GM10248 (cell line): ENCODE results near the gene TAP2.
"Not testable (repeated sequence)": the region's sequence is repeated elsewhere in the genome, so short reads cannot be mapped to it uniquely, and the experiment has no call there.

Experiments used
- CTCF ChIA-PET: fragments of 300-600 bp; sonication (Branson Sonifier 250); formaldehyde crosslinking; extraction: SDS; loops from one replicate; lab custom pipeline; 2021; ENCODE audit warnings: antibody characterized with exemption; lab: Yijun Ruan, JAX
- POLR2A ChIA-PET: fragments of 350-650 bp; sonication (Branson Sonifier 250); formaldehyde crosslinking; extraction: SDS; loops from one replicate; lab custom pipeline; 2020; ENCODE audit warnings: antibody characterized with exemption; lab: Yijun Ruan, JAX
- DNase-seq: peaks from one replicate; pipeline ENCODE4 v3.0.0; 2012; ENCODE audit errors: extremely low spot score
- TF ChIP-seq, protein P1 (sequence below): IDR thresholded peaks from 2 replicates; pipeline ENCODE4 v1.5.1; 2012; ENCODE audit warnings: mild to moderate bottlenecking, low read depth; ENCODE audit errors: extremely low read depth, missing control alignments, control extremely low read depth

TAP2 gene

DNA sequence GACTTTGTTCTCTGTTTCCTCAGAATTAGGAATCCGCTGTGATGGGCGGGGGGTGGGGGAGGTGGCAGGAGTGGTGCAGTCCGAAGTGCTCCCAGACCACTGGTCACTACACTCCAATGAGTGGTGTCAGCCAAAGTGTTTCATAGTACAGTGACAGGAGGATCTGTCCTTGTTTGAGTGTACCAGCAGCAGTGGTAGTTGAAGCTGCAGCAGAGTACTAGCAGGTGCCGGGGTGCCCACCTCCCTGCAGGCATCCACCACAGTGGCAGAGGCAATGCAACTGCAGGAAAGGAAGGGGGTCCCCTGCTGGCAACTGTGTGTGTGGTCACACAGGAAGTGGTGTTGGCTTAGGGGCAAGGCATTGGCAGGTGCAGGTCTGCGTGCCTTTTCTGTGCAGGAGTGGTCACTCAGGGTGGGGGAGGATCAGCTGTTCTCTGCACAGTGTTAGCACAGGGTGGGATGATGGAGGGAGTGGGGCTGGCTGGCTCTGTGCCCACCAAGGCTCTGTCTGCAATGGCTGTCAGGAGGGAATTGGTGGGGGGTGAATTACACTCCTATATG, 31.4 kb downstream of the TAP2 start:
- POLR2A ChIA-PET, result no interaction called here
- DNase-seq, result no peak
- CTCF ChIA-PET, result interaction anchor here (1.0 to 2.4 kb wide), 3 partner anchors 21 to 61 kb away, joined by 3 to 6 read pairs (median 6); partner anchors contain the start of gene TAP2
- TF ChIP-seq, protein P1, sequence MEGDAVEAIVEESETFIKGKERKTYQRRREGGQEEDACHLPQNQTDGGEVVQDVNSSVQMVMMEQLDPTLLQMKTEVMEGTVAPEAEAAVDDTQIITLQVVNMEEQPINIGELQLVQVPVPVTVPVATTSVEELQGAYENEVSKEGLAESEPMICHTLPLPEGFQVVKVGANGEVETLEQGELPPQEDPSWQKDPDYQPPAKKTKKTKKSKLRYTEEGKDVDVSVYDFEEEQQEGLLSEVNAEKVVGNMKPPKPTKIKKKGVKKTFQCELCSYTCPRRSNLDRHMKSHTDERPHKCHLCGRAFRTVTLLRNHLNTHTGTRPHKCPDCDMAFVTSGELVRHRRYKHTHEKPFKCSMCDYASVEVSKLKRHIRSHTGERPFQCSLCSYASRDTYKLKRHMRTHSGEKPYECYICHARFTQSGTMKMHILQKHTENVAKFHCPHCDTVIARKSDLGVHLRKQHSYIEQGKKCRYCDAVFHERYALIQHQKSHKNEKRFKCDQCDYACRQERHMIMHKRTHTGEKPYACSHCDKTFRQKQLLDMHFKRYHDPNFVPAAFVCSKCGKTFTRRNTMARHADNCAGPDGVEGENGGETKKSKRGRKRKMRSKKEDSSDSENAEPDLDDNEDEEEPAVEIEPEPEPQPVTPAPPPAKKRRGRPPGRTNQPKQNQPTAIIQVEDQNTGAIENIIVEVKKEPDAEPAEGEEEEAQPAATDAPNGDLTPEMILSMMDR, result no peak

DNA sequence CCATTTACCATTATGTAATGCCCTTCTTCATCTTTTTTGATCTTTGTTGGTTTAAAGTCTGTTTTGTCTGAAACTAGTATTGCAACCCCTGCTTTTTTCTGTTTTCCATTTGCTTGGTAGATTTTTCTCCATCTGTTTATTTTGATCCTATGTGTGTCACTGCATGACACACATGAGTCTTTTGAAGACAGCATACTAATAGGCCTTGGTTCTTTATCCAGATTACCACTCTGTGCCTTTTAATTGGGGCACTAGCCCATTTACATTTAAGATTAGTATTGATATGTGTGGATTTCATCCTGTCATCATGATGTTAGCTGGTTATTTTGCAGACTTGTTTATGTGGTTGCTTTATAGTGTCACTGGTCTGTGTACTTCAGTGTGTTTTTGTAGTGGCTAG, 33.1 kb downstream of the TAP2 start:
- CTCF ChIA-PET, result interaction anchor here (1.2 to 2.0 kb wide), 3 partner anchors 8 to 391 kb away, joined by 3 to 9 read pairs (median 5); no protein-coding TSS in a partner anchor

DNA sequence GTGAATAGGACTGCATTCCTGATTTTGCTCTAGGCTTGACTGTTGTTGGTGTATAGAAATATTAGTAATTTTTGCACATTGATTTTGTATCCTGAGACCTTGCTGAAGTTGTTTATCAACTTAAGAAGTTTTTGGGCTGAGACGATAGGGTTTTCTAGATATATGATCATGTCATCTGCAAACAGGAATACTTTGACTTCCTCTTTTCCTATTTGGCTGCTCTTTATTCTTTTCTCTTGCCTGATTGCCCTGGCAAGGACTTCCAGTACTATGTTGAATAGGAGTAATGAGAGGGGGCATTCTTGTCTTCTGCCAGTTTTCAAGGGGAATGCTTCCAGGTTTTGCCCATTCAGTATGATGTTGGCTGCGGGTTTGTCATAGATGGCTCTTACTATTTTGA, 35.1 kb downstream of the TAP2 start:
- CTCF ChIA-PET, result interaction anchor here (1.0 to 1.1 kb wide), 3 partner anchors 10 to 390 kb away, joined by 3 to 5 read pairs (median 3); no protein-coding TSS in a partner anchor
- POLR2A ChIA-PET, result no interaction called here
- DNase-seq, result no peak

More for the DNA sequence above, 33.1 kb downstream of the TAP2 start:
- POLR2A ChIA-PET, DNase-seq: not testable (repeated sequence)

DNA sequence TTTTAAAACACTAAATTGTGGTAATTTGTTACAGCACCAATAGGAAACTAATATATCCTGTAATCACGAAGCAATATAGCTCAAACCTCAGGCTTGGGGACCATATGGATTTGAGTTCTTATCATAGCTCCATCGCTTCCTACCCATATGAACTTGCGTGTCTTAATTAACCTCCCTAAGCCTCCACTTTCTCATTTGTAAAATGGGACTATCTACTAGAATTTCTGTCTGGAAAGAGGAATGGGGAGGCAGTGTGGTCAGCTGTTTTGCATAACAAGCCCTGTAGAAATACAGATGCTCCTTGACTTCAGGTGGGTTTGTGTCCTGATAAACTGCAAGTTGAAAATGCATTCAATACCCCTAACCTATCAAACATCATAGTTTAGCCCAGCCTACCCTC, 38.8 kb downstream of the TAP2 start:
- no peak for DNase-seq
- TF ChIP-seq, protein P1, result no peak
- ChIA-PET POLR2A (interaction anchor here (0.6 kb wide), 1 partner anchor 518 kb away, joined by 3 read pairs; the partner anchor contains the start of gene ZBTB22), CTCF (interaction anchor here (0.7 to 4.3 kb wide), 6 partner anchors 10 to 400 kb away, joined by 3 to 38 read pairs (median 10); no protein-coding TSS in a partner anchor)

More for the DNA sequence above, 35.1 kb downstream of the TAP2 start:
- TF ChIP-seq, protein P1, result no peak

DNA sequence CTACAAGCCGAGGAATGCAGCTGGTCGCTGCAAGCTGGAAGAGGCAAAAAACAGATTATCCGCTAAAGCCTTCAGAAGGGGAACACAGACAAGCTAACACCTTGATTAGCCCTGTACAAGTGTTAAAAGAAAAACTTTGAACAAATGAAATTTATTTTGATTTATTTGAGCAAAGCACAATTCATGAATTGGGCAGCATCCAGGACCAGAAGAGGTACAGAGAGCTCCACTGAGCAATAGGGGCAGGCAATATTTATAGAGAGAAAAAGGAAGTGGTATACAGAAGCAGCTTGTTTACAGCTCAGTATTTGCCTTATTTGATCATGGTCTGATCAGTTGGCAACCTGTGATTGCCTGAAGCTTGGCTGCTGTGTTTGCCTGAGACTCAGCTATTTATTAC, 39.4 kb downstream of the TAP2 start:
- TF ChIP-seq, protein P1, result no peak
- ChIA-PET CTCF (interaction anchor here (0.7 to 4.3 kb wide), 7 partner anchors 10 to 400 kb away, joined by 3 to 38 read pairs (median 5); no protein-coding TSS in a partner anchor), POLR2A (no interaction called here)
- no peak for DNase-seq

DNA sequence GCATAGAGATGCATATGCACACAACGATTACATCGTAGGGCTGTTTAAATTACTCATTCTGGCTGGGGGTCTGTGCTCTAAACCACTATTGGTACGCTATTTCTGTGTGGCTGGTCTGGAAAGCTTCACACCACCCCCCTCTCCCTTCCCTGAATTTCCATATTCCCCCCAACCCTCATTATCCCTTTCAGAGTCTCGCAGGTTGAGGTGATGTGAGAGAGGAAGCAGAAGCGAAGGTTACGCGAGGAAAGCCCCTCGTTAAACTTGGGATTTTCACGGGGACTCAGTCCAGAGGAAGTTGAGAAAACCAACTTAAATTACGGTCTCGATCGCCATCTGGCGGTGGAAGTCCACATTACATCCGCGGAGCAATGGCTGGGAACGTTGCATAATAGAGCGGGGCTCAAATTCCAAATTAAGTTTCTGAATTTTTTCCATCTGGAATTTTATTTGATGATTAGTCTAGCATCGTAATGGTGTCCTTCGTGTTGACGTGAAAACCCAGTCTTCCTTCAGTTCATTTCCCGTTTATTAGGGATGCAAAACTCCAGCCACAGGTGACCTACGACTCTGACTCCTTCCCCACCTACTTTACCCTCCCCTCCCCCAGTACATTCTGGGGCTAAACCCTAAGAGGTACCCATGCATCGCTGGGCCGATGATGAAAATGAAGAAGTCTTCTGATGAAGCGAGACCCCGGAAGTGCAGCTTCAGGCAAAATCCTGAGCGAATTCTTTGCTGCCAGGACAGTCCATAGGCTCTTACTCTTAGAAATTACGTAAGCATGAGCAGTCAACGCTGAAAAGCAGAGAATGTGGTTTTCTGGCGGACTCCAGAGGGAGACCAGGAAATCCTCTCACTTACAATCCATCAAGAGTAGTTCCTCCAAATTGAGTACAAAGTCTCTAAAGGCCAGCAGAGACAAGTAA, 41.4 kb downstream of the TAP2 start:
- TF ChIP-seq, protein P1, result peak; percentile 73
- CTCF ChIA-PET, result interaction anchor here (0.8 to 4.3 kb wide), 12 partner anchors 9 to 382 kb away, joined by 4 to 38 read pairs (median 5); no protein-coding TSS in a partner anchor
- POLR2A ChIA-PET, result no interaction called here
- peak; percentile 56 for DNase-seq

DNA sequence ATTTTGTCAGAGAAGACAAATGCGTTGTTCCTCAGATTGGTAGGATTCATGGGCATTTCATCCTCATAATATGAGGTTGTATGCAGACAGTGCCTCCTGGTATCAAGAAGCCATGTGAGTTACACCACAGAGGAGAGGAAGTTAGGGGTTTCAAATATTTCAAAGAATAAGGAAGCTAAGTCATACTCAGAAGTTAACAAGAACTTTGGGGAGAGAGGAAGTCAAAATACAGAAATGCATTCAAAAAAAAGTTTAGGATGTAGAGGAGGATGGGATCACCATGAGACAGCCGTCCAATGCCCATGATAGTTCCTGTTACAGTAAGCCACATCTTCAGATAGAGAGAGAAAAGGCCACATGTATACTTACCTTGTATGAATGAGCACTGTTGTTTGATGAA, 44.0 kb downstream of the TAP2 start:
- DNase-seq, result no peak
- TF ChIP-seq, protein P1, result no peak
- POLR2A ChIA-PET, result no interaction called here
- CTCF ChIA-PET, result interaction anchor here (1.1 to 3.2 kb wide), 6 partner anchors 9 to 549 kb away, joined by 3 to 45 read pairs (median 10); no protein-coding TSS in a partner anchor
